HG03442 (cell line): ENCODE results near the gene ACSF3.

Source experiments
- ATAC-seq: cut with Tn5 transposase; IDR thresholded peaks from one replicate; pipeline ENCODE4 v1.9.1; 2021; ENCODE audit warnings: mild to moderate bottlenecking, moderate library complexity; ENCODE audit not compliant: unreplicated experiment

The ACSF3 gene

DNA sequence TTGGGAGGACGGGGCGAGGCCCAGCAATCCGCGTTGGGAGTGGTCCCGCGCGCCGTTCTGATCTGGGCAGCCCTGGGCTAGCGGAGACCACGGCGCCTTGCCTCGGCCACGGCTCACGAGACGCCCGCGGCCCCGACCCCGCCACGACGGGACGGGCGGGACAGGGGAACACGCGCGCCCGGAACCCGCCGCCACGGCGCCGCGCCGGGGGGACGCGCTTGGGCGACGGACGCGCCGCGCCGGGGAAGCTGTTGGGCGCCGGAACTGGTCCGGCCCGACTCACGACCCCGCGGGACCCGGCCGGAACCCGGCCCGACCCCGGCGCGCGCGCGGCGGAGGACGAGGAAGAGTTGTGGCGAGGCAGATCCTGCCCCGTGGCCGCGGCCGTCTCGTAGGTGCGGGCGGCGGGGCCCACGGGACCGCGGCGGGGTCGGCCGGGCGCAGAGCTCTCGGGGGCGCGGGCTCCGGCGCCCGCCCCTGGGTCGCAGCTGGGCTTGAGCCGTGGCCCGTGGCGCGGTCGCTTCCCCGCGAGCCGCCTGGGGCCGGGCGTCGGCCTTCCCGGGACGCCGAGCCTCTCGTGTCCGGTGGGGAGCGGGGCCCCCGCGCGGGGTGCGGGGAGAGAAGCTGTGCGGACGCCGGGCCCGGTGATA lies at the start of gene ACSF3:
Gene ACSF3, plus strand, starts transcription at position 251 of the 650 bp plus-strand sequence. CDS start 6,830 bp downstream, outside the sequence.
- peak; percentile 46 for ATAC-seq

DNA sequence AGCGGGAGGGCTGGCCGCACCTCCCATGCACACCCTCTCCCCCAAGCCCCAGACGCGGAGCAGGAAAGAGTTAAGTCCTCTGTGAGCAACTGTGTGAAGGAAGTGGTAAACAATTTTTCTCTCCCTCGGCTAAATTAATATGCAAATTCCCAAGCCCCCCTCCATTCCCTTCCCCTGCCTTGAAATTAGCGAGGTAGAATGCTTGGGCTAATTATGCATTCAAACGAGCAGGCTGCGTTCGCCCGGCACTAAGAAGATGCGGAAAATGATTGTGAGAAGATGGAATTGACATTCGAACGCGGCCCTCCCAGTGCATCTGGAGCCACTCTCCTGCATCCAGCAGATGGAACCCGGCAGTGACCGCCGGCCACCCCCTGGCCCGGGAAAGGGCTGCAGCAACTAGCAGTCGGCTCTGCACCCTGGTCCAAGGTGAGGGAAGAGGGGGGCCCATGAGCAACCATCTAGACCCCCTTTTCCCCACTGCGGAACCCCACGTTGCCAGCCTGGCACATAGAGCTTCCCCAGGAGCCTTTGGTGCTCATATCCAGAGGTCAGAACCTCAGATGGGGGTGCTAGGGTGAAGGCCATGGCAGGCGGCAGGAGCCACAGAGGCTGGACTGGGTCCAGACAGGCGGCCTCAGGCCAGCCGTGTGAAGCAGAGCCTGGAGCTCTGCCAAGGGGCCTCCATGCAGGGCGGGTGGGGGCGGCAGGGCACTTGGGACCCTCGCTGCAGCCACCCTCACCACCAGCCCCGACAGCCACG lies 49.1 kb upstream of the ACSF3 start:
- ATAC-seq = no peak

DNA sequence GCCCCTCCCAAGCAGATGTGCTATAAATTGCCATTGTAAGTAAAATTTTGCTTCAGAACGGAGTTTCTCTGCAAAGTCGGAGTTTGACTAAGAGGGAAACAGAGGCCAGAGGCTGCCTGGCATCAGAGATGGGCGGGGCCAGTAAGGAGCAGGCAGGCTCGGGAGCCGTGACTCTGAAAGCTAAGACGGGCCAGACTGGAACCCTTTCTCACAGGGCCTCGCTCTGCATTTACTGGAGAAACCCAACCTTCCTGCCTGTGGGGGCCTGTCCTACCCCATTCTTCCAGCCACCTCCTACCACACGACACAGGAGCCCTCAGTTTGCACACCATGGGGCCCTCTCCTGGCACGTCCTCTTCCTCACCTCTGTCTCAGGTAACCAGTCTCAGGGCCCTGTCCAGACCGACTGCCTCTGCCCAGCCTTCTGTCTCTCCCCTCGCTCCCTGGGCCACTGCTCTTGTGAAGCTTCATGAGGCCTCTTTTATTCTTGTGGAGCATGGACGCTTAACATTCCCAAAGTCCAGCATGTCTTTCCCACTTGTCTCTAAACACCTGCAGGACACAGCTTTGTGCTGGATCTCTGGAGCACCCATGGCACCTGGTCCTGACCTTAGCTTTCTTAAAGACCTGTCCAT lies 48.4 kb upstream of the ACSF3 start:
- no peak for ATAC-seq

DNA sequence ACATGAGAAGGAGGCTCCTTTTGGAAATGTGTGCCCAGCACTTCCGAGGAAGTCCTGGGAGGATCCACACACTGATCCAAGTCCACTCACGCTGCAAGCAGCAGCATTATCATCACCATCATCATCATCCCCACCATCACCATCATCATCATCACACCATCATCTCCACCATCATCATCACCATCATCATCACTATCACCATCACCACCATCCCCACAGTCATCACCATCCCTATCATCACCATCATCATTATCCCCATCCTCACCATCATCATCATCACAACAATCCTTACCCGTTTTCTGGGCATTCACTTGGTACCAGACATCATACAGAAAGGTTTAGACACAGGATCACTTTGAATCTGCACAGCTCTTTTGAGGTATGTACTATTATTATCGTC lies 47.8 kb upstream of the ACSF3 start:
- no peak for ATAC-seq

DNA sequence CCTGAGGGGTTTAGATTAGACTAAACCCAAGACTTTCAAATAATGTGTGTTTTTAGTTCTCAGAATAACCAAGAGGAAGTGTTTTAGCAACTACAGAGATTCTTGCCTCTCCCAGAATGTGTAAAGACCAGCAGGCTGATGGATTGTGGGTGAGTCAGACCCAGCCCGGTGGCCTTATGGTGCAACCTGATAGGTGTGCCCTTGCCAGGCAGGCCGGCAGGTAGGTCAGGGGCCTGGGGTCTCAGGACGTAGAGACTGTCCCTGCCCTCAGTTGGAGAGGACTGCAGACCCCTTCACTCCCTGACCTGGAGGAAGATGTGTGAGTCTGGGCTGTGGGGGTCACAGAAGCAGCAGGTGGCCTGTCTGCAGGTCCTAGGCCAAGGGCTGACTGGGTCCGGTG lies 47.2 kb upstream of the ACSF3 start:
- ATAC-seq = no peak

DNA sequence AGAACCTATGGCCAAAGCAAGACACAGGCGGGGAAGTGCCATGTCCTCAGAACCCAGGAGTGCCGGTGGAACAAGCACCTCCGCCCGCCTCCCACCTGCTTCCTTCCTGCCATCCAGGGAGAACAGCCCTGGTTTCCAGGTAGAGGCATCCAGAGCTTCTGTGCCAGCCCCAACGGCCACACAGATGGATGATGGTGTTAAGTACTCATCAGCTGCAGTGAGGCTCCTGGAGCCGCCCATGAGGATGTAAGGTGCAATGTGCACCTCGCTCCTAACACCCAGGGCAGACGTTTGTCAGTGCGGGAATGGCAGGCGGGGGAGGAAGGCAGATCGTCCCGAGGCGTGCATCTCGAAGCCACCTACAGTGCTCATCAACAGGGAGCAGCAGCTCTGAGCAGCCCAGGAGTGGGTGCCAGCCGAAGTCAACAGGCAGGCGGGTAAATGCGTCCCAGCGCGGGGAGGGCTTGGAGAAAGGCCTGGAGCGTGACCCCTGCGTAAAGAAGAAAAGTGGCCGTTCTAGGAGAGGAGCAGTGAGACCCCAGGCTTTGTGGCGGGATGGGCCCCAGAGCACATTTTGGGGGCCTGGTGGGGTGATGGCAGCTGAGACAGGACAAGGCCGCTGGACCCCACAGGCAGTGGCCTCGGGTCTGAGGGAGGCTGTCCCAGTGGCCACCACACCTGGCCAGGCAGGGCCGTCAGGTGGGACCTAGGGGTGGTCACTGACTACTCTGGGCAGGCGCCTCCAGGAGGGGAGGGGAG lies 46.1 kb upstream of the ACSF3 start:
- ATAC-seq = no peak

DNA sequence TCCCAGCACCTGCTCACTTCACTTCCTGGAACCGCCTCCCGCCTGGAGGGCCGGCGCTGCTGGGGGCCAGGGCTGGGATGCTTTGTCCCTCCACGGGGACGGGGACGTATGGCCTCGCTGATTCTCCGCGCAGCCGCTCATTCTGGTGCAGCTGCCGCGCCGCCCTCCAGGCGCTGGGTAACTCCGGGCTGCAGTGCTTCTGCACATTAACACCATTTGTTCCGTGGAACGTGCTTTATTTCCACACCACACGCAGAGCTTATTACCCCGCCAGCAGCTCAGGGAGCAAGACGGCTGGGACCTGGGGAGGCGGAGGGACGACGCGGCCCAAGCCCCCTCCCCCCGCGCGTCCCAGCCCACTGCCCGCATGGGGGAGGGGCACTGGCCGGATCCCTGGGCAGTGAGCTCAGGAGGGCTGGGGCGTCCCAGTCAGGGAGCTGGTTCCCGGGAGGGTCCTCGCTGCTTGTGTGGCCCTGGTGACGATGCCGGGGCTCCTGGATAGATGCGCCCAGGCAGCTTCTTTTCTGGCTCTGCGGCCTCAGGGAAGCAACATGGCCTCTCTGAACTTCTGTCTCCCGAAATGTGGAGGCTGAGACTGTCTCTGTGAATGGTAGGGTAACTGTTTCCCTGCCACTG lies 45.4 kb upstream of the ACSF3 start:
- no peak for ATAC-seq

DNA sequence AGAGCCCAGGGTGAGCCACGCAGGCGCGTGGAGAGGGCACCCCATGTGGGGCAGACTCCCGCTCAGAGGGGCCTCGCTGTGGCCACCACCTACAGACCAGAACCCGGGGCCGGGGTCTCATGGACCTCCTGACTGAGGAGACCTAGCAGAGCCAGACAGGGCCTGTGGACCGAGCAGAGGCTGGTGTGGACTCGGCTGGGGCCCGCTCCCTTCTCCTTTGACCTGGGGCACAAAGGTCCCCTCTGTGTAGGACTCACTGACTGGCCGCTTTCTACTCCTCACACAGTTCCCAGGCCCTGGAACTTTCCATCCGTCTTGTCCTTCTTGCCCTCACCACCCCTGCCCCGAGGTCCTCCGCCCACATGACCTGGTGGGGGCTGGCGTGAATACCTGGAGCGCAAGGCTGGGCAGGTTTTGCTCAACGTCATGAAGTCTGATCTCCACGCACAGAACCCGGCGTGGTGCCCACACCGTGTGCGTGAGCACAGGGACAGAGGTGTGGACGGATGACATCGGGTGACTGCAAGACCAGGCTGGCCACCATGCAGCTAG lies 44.7 kb upstream of the ACSF3 start:
- no peak for ATAC-seq

DNA sequence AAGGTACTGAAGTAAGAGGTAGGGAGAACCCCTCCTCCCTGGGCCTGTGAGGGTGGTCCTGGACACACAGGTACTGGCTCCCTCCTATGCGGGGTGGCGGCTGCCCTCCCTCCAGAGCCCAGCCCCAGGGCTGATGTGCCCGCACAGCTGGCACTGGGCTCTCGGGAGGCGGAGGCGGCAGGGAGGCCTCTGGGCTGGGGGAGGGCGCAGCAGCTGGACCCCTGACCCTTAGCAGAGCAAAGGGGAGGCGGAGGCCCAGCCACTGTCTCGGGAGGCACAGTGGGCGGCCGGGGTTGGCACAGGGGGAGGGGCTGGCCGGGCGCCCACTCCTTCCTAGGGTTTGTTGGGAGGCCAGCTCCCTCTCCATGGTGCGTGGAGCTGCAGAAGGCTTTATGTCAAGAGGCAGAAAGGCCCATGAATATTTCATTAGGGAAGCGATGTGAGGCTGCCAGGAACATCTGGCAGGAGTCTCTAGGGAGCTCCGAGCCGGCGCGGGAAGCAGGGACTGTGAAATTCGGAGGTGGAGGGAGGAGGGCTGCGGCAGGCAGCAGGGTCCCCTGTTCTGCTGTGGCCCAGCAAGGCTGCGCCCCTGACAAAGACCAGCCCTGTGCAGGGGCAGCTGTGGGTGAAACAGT lies 44.1 kb upstream of the ACSF3 start:
- ATAC-seq = no peak

DNA sequence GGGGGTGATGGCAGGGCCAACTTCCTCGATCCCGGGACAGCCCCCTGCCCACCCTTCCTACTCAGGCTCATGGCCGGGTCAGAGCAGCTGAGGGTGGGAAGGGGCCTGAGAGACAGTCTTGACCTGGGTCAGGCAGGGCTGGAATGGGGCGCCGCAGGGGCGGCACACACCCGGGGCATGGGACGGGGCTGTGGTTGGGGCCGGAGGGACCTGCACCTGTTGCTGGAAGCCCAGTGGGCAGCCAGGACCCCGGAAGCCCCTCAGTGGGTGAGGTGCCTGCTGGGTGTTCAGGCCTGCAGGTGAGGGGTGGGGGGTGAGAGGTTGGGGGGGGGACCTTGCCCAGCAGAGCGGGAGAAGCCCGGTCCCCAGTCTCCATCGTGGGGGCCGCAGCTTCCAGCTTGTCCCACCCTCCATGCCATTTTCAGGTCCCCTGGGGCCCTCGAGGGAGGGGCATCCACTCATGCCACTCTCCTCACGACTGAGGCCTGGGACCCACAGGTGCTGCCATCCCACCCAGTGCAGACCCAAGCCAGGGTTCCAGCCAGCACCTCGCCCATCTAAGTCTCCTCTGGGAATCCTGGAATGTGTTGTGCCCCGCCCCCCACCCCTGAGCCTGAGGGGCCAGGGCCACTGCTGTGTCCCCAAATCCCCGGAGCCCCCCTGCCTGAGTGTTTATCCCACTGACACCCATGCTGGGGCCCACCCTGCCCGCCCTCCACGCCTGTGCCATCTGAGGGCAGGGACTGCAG lies 43.4 kb upstream of the ACSF3 start:
- ATAC-seq = no peak

DNA sequence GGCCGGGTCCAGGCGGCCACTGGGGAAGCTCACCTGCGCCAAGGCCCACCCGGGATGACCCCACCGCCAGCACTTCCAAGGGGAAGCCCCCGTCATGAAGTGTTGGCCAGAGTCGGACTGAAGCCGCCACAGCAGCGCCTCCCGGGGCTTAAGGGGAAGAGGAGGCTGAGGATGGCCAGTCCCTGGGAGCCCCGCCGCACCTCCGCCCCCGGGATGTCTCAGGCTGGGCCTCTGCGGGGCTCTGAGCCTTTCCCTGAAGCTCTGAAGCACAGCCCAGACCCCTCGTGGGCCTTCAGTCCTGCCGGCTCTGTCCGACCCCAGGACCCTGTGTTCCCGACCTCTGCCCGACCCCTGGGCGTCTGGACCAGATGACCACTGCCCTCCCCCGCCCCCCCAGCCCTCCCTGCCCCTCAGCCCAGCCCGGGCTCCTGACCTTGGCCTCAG lies 42.8 kb upstream of the ACSF3 start:
- no peak for ATAC-seq

DNA sequence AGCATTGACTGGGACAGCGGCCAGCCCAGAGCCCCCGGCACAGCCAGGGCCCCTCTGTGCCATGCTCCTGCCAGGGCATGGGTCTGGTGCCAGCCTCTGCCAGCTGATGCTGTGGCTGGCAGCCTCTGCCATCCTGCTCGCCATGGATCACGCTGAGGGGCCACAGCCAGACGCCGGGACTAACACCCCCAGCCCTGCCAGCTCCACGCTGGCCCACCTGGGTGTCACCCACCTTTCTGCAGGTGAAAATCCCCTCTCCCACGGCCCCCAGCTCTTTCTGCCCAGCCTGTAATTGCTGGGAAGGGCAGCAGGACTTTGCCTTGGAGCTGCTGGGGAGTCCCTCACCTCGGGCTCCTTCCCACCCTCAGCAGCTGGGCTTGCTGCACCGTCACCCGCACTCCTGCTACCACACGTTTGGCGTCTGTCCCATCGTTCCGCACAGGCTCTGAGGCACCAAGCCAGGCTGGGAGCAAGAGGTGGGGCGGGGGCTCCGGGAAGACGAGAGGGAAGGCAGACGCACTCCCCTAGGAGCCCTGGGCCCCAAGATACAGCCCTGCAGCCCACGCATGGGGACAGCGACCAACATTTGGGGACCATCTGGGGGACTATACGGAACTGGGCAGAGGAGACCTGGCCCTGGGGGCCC lies 42.0 kb upstream of the ACSF3 start:
- no peak for ATAC-seq

DNA sequence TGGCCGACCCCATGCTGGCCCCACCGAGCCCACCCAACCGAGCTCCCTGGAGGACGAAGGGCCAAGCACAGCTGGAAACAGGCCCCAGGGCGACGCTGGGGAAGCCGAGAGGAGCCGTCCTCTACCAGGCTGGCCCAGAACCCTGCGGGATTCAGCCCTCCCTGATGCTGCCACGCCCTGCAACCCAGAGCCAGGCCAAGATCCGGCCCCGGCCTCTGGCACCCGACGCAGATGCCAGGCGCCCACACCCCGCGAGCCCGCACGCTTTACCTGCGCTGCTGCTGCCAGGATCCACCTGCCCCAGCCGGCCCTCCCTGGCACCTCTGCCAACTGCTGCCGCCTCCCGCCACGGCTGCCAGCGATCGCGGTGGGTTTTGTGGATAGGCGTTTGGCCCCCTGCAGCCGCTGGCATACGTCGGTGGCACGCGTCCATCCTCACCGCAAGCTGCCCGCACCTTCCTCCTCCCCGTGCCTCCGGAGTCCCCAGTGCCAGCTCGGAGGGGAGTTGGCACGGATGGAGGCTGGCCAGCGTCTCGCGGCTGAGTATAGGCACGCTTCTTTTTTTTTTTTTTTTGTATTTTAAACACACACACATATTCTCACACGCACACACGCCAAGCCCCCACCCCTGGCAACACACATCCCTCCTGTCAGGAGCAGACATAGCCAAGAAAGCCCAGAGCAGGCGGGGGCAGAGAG lies 41.3 kb upstream of the ACSF3 start:
- ATAC-seq = no peak

DNA sequence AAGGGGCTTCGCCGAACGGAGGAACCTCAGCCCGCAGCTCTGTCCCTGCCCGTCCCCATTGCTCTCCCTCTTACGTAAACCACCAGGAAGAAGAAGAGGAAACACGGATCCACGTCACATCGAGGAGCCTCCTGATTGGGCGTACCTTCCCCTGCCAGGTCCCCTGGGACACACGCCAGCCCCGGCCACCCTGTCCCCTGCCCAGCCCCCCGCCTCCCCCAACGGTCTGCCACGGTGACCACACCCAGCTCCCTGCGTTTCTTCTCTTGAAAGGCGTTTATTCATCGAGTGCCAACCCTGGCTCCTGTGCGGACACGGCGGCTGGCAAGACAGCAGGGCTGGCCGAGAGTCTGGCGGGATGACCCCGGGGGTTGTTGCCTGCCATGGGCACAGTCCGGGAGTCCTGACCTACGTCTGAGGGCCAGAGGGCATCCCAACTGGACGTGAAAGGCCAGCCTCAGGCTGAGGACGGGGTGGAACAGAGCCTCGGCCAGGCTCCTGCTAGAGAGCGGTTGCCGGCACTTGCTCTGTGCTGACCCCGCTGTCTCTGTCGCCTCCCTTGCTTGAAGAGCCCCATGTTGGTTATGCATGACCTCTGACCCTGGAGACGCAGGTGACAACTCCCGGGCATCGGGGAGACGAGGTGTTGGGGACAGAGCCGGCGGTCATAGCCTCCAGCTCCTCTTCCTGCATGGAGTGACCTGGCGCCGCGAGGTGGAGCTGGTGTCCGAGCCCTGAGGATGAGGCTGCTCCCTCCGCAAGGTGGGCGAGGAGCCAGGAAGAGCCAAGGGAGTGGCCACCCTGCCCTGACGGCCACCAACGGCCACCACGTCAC lies 40.5 kb upstream of the ACSF3 start:
- no peak for ATAC-seq

DNA sequence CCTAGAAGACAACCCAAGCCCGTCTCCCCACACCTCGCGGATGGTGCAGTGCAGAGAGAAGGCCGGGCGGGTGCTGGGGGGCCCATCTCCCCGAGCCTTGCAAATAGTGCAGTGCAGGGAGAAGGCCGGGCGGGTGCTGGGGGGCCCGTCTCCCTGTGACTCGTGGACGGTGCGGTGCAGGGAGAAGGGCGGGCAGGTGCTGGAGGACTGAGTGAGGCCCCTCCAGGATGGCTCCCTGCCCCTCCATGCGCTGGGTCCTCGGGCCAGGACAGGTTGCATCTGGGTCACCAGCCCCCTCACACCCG lies 40.0 kb upstream of the ACSF3 start:
- no peak for ATAC-seq

DNA sequence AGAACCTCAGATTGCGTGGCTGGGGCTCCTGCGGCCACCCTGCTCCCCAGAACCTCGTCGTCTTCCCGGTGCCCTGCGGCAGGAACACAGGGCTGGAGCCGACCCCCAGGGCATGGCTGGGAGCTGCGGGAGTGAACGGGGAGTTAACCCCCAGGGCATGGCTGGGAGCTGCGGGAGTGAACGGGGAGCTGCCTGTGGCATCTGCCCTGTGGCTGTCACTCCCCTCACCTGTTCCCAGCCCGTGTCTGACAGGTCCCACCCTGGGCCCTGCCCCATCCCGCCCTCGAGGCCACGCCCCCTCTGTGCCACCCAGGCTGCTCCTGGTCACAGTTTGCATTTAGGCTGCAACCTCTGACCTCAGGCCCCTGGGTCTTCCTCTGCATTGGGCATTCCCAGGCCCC lies 39.4 kb upstream of the ACSF3 start:
- no peak for ATAC-seq

DNA sequence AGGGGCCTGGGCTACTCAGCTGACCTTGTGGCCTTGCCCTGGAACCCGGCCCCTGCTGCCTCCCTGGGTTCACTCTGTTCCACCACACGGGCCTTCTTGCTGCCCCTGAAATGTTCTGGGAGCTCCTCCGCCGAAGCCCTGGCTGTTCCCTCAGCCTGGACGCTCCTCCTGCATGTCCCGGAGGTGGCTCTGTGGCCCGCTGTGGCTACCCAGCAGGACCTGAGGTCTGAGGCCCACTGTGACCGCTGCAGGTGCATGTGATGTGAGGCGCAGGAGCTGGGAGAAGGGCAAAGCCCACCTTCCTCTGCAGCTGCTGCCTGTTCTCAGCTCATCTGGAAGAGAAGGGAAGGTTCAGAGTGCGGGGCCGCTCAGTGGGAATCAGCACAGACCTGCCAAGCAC lies 38.9 kb upstream of the ACSF3 start:
- ATAC-seq = no peak

DNA sequence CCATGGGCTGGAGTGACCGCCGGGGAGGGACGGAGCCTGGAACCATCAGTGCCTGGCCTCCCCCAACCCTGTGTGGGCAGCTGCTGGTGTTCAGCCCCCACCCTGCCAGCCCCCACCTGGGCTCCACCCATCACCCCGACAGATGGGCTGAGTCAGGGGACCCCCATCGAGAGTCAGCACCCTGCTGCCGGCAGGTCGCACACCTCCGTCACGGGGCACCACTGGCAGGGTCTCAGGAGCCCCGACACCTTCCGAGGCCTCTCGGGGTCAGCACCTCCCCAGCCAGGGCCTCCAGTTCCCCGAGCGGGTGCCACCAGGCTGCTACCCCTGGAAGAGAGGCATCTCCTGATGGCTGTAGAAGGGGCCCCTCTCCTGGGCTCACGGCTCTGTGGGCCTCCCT lies 38.3 kb upstream of the ACSF3 start:
- no peak for ATAC-seq
